HCT116 (cell line): ENCODE measurements around the gene KIN. TPM values are rescaled to one million over a fixed set of nuclear protein-coding genes. Genes with fewer than 3 reads are reported as not detected.

Experiments used
- ATAC-seq: fragments of 200-7000 bp; cut with Tn5 transposase; 2 replicates; pipeline ENCODE4 v1.9.1; 2020; ENCODE audit warnings: mild to moderate bottlenecking, moderate library complexity
- BruUV-seq: library from RNA; stranded (reverse); fragments of 400-500 nt; replicated peaks from 2 replicates; lab custom pipeline; 2021; lab: Mats Ljungman, UMichigan
- CTCF ChIA-PET: fragments of 300-600 bp; sonication (Branson Sonifier 250); formaldehyde crosslinking; loops from one replicate; lab custom pipeline; 2021; ENCODE audit warnings: antibody characterized with exemption; lab: Charles Lee
- POLR2A ChIA-PET: fragments of 300-600, 350-600 bp; sonication (Branson Sonifier 250); formaldehyde crosslinking; loops from one replicate; lab custom pipeline; 2021; ENCODE audit warnings: antibody characterized with exemption; lab: Charles Lee
- RAD21 ChIA-PET, 2 experiments: fragments of 300-600 bp; sonication (Branson Sonifier 250); formaldehyde crosslinking; loops; one replicate each; lab custom pipeline; 2023; ENCODE audit warnings: low total read pairs in 2 of 2; ENCODE audit not compliant: uncharacterized antibody in 2 of 2, unreplicated experiment in 2 of 2, low non-redundant PET in 1 of 2; lab: Charles Lee
- DNase-seq: peaks from one replicate; pipeline ENCODE4 v3.0.0-alpha.2; 2010; ENCODE audit warnings: low read depth, low spot score
- H2AFZ ChIP-seq: fragments of 200-600 bp; shearing (Covaris generic), sonication (generic); 2 replicates; pipeline ENCODE4 v1.6.1; 2017; ENCODE audit warnings: low read depth, mixed run types, mixed read lengths, antibody characterized with exemption, low read length; ENCODE audit not compliant: poor library complexity, severe bottlenecking
- H3K27ac ChIP-seq: 2 replicates; pipeline ENCODE4 v1.5.1; 2012; ENCODE audit warnings: low read depth, low read length
- H3K27me3 ChIP-seq: fragments of 200-600 bp; sonication (generic); 2 replicates; pipeline ENCODE4 v1.6.1; 2016; ENCODE audit warnings: mixed run types, low read length, mixed read lengths; ENCODE audit not compliant: insufficient read depth
- H3K36me3 ChIP-seq, 2 experiments: fragments of 200-500 bp in 1 of 2; fragments of 200-600 bp in 1 of 2; sonication (Bioruptor generic) in 1 of 2; sonication (generic) in 1 of 2; 2 replicates each; pipeline versions ENCODE4 v1.5.1 to v1.6.1; 2014 to 2016; ENCODE audit warnings: low read length in 2 of 2, inconsistent platforms in 1 of 2, mixed read lengths in 1 of 2, mixed run types in 1 of 2; ENCODE audit not compliant: insufficient read depth in 2 of 2, control insufficient read depth in 1 of 2
- H3K4me1 ChIP-seq, 2 experiments: fragments of 200-600 bp in 1 of 2; sonication (generic) in 1 of 2; 2 replicates each; pipeline versions ENCODE4 v1.5.1 to v1.6.1; 2012 to 2017; ENCODE audit warnings: low read length in 2 of 2, inconsistent platforms in 1 of 2, mild to moderate bottlenecking in 1 of 2, mixed read lengths in 1 of 2, mixed run types in 1 of 2, moderate library complexity in 1 of 2; ENCODE audit not compliant: insufficient read depth in 2 of 2, control insufficient read depth in 1 of 2
- H3K4me2 ChIP-seq: fragments of 200-600 bp; sonication (generic); 2 replicates; pipeline ENCODE4 v1.6.1; 2017; ENCODE audit warnings: mixed run types, low read length, mixed read lengths
- H3K4me3 ChIP-seq, 2 experiments: fragments of 200-600 bp in 1 of 2; sonication (generic) in 1 of 2; replicated peaks in 1 of 2; 2 replicates each; pipeline ENCODE4 v1.5.1; 2011 to 2016; ENCODE audit warnings: low read length in 2 of 2, control low read depth in 1 of 2, low read depth in 1 of 2, mild to moderate bottlenecking in 1 of 2, mixed read lengths in 1 of 2, mixed run types in 1 of 2
- H3K79me2 ChIP-seq: fragments of 200-600 bp; sonication (generic); 2 replicates; pipeline ENCODE4 v1.6.1; 2017; ENCODE audit warnings: mild to moderate bottlenecking, mixed run types, low read length, moderate library complexity, mixed read lengths; ENCODE audit not compliant: insufficient read depth
- H3K9ac ChIP-seq: fragments of 200-600 bp; sonication (generic); 2 replicates; pipeline ENCODE4 v1.6.1; 2016; ENCODE audit warnings: low read length, mixed read lengths
- H3K9me2 ChIP-seq: fragments of 200-600 bp; sonication (generic), shearing (Covaris generic); 2 replicates; pipeline ENCODE4 v1.6.1; 2017; ENCODE audit warnings: mixed run types, mild to moderate bottlenecking, moderate library complexity; ENCODE audit not compliant: insufficient read depth
- H3K9me3 ChIP-seq, 2 experiments: fragments of 200-500 bp in 1 of 2; fragments of 200-600 bp in 1 of 2; sonication (Bioruptor generic) in 1 of 2; sonication (generic) in 1 of 2; 2 replicates each; pipeline ENCODE4 v1.6.1; 2014 to 2017; ENCODE audit warnings: low read length in 2 of 2, mixed read lengths in 2 of 2, inconsistent platforms in 1 of 2, low read depth in 1 of 2, mild to moderate bottlenecking in 1 of 2, mixed run types in 1 of 2, moderate library complexity in 1 of 2; ENCODE audit not compliant: control insufficient read depth in 1 of 2, insufficient read depth in 1 of 2
- H4K20me1 ChIP-seq: fragments of 200-600 bp; sonication (generic), shearing (Covaris generic); 2 replicates; pipeline ENCODE4 v1.6.1; 2017; ENCODE audit warnings: mixed run types, mild to moderate bottlenecking, moderate library complexity; ENCODE audit not compliant: insufficient read depth
- CBX3 ChIP-seq: IDR thresholded peaks from 2 replicates; pipeline ENCODE4 v1.6.1; 2012; ENCODE audit warnings: low read depth
- CEBPB ChIP-seq: IDR thresholded peaks from 2 replicates; pipeline ENCODE4 v1.6.1; 2012; ENCODE audit warnings: low read depth
- EGR1 ChIP-seq: IDR thresholded peaks from 2 replicates; pipeline ENCODE4 v1.6.1; 2012; ENCODE audit warnings: low read depth
- ELF1 ChIP-seq: IDR thresholded peaks from 2 replicates; pipeline ENCODE4 v1.6.1; 2012; ENCODE audit warnings: low read depth, borderline replicate concordance
- EZH2phosphoT487 ChIP-seq: fragments of 200-600 bp; IDR thresholded peaks from 2 replicates; pipeline ENCODE4 v1.6.1; 2018; ENCODE audit warnings: antibody characterized with exemption, borderline replicate concordance
- POLR2A ChIP-seq: IDR thresholded peaks from 2 replicates; pipeline ENCODE4 v1.7.0; 2011; ENCODE audit warnings: borderline replicate concordance; ENCODE audit not compliant: insufficient read depth, insufficient read length; ENCODE audit errors: extremely low read depth
- POLR2AphosphoS5 ChIP-seq: IDR thresholded peaks from 2 replicates; pipeline ENCODE4 v1.6.1; 2011; ENCODE audit warnings: mild to moderate bottlenecking, low read depth, low read length, moderate library complexity
- RAD21 ChIP-seq: IDR thresholded peaks from 2 replicates; pipeline ENCODE4 v1.6.1; 2012; ENCODE audit warnings: low read depth, mild to moderate bottlenecking
- SIN3A ChIP-seq: IDR thresholded peaks from 2 replicates; pipeline ENCODE4 v1.6.1; 2012; ENCODE audit warnings: low read depth
- SP1 ChIP-seq: IDR thresholded peaks from 2 replicates; pipeline ENCODE4 v1.6.1; 2012; ENCODE audit warnings: low read depth
- SRF ChIP-seq: IDR thresholded peaks from 2 replicates; pipeline ENCODE4 v1.6.1; 2012; ENCODE audit warnings: low read depth
- TCF7L2 ChIP-seq: IDR thresholded peaks from 2 replicates; pipeline ENCODE4 v1.7.0; 2011; ENCODE audit warnings: borderline replicate concordance, inconsistent platforms; ENCODE audit not compliant: insufficient read depth, insufficient read length; ENCODE audit errors: extremely low read depth
- YY1 ChIP-seq: IDR thresholded peaks from 2 replicates; pipeline ENCODE4 v1.6.1; 2011; ENCODE audit warnings: low read length, low read depth, moderate library complexity, mild to moderate bottlenecking; ENCODE audit not compliant: insufficient replicate concordance; ENCODE audit errors: extremely low read depth
- ZNF274 ChIP-seq: fragments of 200-500 bp; sonication (Bioruptor generic); IDR thresholded peaks from 2 replicates; pipeline ENCODE4 v1.6.1; 2014; ENCODE audit warnings: mild to moderate bottlenecking, low read depth, low read length, inconsistent platforms
- intact Hi-C: fragments of 100-400 bp; cut with micrococcal nuclease; formaldehyde crosslinking; loops from 2 replicates; pipeline ENCODE4 v1.10.0; 2022
- total RNA-seq: library from RNA; stranded (reverse); gene quantifications from one replicate; pipeline ENCODE4 v1.2.1, GENCODE V29; 2021; ENCODE audit not compliant: unreplicated experiment
- TF ChIP-seq, protein P1 (sequence below): IDR thresholded peaks from 2 replicates; pipeline ENCODE4 v1.6.1; 2011; ENCODE audit warnings: mild to moderate bottlenecking, low read length, moderate library complexity; ENCODE audit not compliant: insufficient replicate concordance; ENCODE audit errors: extremely low read depth
- TF ChIP-seq, protein P2 (sequence below): IDR thresholded peaks from 2 replicates; pipeline ENCODE4 v1.6.1; 2012
- TF ChIP-seq, protein P3 (sequence below): IDR thresholded peaks from 2 replicates; pipeline ENCODE4 v1.6.1; 2012
- TF ChIP-seq, protein P4 (sequence below): IDR thresholded peaks from 2 replicates; pipeline ENCODE4 v1.6.1; 2012; ENCODE audit warnings: low read depth

Gene KIN
- total RNA-seq, 1 experiment from 2014 or later = 13.6 TPM

DNA sequence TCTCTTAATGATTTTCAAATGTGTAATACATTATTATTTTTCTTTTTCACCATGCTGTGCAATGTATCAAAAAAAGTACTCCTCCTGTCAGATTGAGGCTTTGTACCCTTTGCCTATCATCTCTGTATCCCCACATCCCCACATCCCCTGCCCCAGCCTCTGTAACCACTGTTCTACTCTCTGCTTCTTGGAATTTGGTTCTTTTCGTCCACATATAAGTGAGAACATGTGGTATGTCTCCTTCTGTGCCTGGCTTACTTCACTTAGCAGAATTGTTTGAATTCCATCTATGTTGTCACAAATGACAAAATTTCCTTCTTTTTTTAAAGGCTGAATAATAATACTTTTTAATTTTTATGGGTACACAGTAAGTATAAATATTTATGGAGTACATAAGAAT is 44.3 kb upstream of the KIN start:
- ChIA-PET RAD21 (no interaction called here), CTCF (no interaction called here), POLR2A (no interaction called here)
- BruUV-seq = no TSS peak
- no peaks in the 10 kb centered on the region for H3K36me3 ChIP-seq
- H3K27ac ChIP-seq = no peak overlapping the region
- peaks cover 26% of the 10 kb centered on the region for H3K79me2 ChIP-seq
- H3K9me2 ChIP-seq = no peaks in the 10 kb centered on the region
- no peak overlapping the region for H3K4me3 ChIP-seq
- DNase-seq (no peak), ATAC-seq (no peak)
- no peaks in the 10 kb centered on the region for H3K9me3 ChIP-seq
- H2AFZ ChIP-seq = no peak overlapping the region
- intact Hi-C loops = no loop called here
- H3K9ac ChIP-seq = no peak overlapping the region
- peaks cover under 1 to 2% of the 10 kb centered on the region in 2 experiments; a peak in 2 of 4 replicates for H3K4me1 ChIP-seq
- H3K27me3 ChIP-seq = no peaks in the 10 kb centered on the region
- H4K20me1 ChIP-seq = no peaks in the 10 kb centered on the region
- H3K4me2 ChIP-seq = no peak overlapping the region
- TF ChIP-seq EGR1 = no peak
- TF ChIP-seq CEBPB = no peak
- no peak for TF ChIP-seq CBX3
- no peak for TF ChIP-seq SIN3A
- TF ChIP-seq, protein P1, sequence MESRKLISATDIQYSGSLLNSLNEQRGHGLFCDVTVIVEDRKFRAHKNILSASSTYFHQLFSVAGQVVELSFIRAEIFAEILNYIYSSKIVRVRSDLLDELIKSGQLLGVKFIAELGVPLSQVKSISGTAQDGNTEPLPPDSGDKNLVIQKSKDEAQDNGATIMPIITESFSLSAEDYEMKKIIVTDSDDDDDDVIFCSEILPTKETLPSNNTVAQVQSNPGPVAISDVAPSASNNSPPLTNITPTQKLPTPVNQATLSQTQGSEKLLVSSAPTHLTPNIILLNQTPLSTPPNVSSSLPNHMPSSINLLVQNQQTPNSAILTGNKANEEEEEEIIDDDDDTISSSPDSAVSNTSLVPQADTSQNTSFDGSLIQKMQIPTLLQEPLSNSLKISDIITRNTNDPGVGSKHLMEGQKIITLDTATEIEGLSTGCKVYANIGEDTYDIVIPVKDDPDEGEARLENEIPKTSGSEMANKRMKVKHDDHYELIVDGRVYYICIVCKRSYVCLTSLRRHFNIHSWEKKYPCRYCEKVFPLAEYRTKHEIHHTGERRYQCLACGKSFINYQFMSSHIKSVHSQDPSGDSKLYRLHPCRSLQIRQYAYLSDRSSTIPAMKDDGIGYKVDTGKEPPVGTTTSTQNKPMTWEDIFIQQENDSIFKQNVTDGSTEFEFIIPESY = no peak
- TF ChIP-seq SP1 = no peak
- no peak for TF ChIP-seq YY1
- TF ChIP-seq, protein P2, sequence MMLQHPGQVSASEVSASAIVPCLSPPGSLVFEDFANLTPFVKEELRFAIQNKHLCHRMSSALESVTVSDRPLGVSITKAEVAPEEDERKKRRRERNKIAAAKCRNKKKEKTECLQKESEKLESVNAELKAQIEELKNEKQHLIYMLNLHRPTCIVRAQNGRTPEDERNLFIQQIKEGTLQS = no peak
- TF ChIP-seq ELF1 = no peak
- no peak for TF ChIP-seq POLR2AphosphoS5
- TF ChIP-seq POLR2A = no peak
- TF ChIP-seq EZH2phosphoT487 = no peak
- TF ChIP-seq ZNF274 = no peak
- TF ChIP-seq, protein P3, sequence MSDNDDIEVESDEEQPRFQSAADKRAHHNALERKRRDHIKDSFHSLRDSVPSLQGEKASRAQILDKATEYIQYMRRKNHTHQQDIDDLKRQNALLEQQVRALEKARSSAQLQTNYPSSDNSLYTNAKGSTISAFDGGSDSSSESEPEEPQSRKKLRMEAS = no peak
- TF ChIP-seq, protein P4, sequence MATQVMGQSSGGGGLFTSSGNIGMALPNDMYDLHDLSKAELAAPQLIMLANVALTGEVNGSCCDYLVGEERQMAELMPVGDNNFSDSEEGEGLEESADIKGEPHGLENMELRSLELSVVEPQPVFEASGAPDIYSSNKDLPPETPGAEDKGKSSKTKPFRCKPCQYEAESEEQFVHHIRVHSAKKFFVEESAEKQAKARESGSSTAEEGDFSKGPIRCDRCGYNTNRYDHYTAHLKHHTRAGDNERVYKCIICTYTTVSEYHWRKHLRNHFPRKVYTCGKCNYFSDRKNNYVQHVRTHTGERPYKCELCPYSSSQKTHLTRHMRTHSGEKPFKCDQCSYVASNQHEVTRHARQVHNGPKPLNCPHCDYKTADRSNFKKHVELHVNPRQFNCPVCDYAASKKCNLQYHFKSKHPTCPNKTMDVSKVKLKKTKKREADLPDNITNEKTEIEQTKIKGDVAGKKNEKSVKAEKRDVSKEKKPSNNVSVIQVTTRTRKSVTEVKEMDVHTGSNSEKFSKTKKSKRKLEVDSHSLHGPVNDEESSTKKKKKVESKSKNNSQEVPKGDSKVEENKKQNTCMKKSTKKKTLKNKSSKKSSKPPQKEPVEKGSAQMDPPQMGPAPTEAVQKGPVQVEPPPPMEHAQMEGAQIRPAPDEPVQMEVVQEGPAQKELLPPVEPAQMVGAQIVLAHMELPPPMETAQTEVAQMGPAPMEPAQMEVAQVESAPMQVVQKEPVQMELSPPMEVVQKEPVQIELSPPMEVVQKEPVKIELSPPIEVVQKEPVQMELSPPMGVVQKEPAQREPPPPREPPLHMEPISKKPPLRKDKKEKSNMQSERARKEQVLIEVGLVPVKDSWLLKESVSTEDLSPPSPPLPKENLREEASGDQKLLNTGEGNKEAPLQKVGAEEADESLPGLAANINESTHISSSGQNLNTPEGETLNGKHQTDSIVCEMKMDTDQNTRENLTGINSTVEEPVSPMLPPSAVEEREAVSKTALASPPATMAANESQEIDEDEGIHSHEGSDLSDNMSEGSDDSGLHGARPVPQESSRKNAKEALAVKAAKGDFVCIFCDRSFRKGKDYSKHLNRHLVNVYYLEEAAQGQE = no peak
- TF ChIP-seq SRF = no peak
- no peak for TF ChIP-seq TCF7L2
- no peak for TF ChIP-seq RAD21
